HG03095 (cell line): ENCODE results near the gene SPTBN5.

Experiments used
- ATAC-seq: cut with Tn5 transposase; IDR thresholded peaks from one replicate; pipeline ENCODE4 v1.9.1; 2021; ENCODE audit warnings: moderate library complexity; ENCODE audit not compliant: unreplicated experiment

SPTBN5 gene

DNA sequence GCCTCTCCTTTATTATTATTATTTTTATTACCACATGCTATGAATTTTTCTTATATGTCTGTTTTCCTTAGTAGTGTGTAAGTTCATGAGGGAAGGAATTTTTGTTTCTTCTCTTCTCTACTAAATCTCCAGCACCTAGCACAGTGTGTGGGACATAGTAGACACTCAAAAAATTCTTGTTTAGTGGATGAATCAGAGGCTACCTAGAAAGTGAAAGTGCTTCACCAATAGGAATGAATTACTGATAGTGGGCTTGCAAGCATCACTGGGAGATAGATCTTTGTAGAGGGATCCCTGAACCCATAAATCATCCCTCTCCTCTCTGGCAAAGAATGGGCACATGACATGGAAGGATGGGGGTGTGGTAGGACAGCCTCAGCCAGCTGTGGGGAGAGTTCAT is 8.5 kb downstream of the SPTBN5 start:
- no peak for ATAC-seq

DNA sequence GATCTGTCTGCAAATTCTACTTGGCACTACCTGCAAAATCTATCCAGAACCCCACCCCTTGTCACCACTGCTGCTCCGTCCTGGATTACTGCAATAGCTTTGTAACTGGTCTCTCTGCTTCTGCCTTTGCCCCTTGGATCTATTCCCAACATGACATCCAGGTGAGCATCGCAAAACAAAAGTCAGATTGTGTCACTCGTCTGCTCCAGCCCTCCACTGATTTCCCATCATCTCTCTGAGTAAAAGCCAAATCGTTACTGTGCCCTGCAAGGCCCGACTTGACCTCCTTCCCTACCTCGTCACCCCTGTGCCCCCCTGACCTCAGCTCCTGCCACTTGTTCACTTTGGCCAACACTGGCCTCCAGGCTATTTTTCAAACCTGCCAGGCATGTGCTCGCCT is 9.4 kb downstream of the SPTBN5 start:
- ATAC-seq, result no peak

DNA sequence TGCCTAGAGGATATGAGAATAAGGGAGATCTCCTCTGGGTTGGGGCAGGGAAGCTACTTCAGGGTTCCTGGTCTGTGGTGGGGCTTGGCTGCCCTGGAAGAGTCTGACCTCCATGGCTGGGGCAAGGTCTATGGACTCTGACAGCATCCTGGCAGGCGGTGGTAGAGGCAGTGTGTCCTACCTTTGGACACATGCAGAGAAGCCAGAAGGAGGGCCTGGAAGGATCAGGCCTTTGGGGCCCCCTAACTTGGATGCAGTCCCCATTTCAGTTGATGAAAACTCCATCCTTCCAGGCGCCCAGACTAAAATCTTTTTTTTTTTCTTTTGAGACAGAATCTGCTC is 10.4 kb downstream of the SPTBN5 start:
- no peak for ATAC-seq

DNA sequence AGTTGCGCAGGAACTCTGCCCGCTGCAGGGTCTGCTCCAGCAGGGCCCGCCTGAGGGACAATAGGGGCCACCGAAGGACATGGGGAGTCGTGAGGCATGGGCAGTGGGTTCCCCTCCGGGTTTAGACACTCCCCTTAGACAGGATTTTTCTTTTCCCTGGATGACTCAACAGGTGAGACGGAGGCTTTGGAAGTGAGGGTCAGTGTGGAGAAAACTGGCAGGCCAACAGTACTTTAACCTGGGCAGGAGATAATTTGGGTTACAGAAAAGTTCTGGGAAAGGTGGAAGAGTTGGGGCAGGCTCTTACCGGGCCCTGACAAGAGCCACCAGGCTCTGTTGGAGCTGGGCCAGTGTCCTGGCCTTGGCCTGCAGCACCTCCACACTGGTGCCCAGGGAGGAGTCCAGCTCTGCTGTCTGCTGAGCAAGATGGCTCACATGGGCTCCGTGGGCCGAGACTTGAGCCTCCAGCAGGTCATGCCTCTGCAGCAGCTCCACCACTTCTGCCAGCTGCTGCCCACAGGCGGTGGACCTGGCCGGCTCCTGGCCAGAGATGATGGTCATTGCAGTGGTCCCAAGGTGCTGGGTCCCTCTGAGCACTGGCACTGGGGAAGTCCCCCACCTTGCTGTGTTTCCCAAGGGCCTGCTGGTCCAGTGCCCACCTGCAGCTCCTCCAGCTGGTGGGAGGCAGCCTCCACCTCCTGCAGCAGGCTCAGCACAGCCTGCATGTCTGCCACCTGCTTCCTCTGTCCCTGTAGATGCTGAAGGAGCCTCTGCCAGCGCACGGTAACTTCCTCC is 11.0 kb downstream of the SPTBN5 start:
- no peak for ATAC-seq

DNA sequence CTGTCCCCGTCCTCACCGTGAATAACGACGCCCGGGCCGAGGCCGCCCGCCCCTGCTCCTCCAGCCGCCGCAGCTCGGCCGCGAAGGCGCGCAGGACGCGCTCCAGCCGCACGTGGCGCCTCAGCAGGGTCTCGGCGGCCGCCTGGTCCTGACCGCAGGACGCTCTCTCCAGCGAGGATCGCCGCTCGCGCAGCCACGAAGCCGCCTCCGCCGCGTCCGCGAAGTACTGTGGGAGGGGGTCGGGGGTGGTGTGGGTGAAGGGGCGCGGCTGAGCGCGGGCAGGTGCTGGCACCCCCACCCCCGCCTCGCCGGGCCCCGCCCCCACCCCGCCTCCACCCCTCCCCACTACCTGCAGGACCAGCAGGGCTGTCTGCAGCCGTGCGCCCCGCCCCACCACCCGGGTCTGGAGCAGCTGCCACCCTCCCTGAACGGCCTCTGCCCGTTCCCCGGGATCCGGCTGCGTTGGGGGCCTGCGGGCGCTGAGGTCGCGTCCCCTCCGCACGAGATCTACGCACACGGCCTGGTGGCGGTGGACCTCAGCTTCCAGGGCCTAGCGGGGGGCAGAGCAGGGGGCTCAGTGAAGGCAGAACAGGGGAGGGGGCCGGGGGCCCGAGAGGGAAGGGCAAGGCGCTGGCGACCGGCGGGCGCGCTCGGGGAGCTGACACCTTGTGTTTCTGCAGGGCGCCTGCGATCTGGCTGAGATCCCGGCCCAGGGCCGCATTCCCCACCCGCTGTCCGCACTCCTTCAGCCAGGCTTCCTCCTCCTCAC is 11.7 kb downstream of the SPTBN5 start:
- ATAC-seq, result no peak

DNA sequence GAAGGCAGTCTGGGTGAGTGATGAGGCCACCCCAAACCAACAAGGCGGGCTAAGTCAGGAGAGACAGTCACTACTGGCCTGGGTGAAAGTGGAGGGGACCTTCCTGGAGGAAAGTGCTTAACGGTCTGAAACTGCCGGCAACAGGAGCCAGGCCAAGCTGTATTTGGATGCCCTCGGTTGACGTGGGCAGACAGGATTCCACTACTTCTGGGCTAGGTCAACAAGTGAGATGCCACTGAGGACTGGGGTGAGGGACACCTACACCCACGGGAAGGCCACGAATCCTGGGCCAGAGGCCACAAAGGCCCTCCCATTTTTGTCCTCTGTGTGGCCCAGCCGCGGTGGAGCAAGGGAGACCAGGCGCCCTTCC is 12.3 kb downstream of the SPTBN5 start:
- no peak for ATAC-seq

DNA sequence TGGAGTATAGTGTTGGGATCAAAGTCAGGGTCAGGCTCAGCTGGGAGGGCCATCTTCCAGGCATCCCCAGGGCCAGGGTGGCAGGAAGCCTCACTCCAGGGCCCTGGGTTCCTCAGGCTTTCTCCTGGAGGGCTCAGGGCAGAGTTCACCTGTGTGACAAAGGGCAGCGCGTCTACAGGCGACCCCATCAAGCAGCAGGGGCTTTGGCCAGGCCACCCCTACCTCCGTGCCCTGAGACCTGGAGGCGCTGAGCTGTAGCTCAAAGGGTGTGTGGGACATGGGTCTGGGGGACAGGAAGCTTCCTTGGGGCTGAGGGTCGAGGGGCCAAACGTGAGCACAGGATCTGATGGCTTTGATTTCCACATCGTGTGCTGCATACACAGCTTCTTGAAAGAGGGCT is 12.8 kb downstream of the SPTBN5 start:
- no peak for ATAC-seq

DNA sequence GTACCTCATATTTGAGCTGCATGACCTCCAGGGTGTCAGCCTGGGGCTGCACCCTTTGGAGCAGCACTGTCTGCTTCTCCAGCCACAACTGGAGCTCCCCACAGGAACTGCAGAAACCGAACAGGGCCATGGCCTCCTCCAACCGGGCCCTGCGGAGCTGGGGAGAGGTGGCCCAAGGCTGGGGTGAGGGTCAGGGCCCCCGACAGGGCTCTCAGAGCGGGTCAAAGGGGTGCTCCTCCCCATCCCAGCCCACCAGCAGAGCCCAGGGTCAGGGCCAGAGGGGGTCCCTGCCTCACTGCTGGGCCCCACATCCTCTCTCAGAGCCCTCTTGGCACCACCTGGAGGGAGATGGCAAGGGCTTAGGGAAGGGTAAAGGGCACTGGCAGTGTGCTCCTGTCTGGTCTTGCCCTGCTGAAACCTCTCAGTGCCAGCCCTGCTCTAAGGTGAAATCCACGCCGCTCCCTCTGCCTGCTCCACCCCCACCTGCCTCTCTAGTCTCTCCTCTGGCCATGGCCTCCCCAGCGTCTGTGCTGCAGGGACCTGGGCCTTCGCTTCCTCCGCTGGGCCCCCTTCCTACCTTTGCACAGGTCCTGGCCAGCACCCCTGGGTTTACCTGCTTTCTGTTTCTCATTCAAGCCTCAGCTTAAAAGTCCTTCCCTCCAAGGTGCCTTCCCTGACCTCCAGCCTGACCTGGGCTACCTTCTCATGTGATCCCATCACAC is 13.5 kb downstream of the SPTBN5 start:
- no peak for ATAC-seq

DNA sequence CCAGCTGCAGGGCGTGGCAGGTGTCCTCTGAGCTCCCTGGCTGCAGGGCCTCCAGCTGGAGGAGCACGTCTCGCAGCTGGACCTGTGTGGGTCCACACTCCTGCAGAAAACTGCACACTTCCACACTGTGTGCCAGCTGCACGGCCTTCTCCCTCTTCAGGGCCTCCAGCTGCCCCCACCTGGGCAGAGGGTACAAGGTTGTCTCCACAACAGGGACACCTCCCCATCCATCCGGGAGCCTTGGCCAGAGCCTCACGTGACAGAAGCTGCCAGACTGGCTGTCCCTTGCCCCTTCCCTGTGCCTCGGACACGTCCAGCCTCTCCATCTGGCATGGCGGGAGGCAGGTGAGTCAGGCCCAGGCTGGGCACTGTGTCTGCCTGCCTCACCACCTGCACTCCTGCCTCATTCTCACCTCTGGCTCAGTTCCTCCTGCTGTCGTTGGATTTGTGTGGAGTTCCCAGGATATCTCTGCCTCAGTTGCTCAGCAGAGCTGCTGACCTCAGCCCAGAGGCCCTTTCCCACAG is 14.5 kb downstream of the SPTBN5 start:
- no peak for ATAC-seq

DNA sequence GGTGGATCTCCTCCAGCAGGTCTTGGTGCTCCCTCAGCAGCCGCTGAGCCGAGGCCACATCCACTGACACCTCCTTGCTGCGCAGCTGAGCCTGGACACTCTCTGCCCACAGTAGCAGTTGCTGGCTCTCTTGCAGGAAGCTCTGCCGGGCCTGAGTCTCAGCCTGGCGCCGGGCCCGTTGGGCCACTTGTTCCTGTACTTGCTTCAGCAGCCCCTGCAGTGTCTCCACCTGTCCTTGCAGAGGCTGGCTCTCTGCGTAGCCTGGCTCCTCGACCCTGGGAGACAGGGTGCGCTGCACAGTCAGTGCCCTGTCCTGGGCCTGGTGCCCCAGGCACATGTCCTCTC is 15.5 kb downstream of the SPTBN5 start:
- ATAC-seq, result no peak

DNA sequence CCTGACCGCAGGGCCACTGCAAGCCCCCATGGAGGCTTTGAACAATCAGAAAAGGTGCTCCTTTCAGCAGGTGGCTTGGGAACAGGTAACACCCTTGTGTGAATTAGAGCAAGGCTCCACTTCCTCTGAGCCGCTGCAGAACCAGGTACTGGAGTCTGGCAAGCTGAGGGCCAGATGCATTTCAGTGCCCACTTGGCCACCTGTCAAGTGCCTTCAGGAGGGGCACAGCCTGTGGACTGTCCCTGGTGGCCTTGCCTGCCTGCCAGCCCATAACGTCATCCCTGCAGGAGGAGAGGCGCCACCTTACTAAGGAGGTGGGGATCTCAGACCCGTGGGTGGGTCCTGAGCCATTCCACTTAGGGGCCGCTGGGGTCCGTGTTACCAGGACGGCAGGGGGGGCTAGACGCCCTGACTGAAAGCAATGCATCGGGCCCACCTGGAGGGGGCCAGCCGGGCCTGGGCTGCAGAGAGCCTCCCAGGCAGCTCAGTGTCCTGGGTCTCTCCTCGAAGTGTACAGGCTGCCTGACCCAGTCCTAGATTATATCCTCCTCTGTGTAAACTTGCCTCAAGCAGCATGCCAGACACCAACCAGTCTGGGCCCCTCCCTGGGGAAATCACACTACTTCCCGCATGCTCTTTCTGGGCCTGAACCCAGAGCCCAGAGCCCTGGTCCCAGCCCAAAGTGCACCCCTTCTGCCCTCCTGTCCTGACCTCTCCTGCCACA is 16.1 kb downstream of the SPTBN5 start:
- no peak for ATAC-seq

DNA sequence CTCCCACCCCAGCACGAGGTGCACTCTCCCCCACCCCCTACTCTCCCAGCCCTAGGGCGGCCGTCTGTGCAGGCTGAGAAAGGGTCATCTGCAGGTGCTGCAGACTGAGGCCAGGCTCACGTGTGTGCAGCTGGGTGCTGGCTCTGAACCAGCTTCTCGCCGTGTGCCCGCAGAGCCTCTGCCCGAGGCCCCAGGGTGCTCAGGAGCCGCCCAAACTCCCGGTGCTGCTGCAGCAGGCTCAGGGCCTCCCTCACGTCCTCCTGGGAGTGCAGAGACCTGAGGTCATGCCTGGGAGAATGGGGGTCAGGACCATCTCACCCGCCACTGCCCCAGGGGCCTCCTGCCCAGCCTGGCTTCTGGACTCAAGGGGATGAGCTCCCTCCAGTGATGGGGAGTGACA is 17.2 kb downstream of the SPTBN5 start:
- no peak for ATAC-seq

DNA sequence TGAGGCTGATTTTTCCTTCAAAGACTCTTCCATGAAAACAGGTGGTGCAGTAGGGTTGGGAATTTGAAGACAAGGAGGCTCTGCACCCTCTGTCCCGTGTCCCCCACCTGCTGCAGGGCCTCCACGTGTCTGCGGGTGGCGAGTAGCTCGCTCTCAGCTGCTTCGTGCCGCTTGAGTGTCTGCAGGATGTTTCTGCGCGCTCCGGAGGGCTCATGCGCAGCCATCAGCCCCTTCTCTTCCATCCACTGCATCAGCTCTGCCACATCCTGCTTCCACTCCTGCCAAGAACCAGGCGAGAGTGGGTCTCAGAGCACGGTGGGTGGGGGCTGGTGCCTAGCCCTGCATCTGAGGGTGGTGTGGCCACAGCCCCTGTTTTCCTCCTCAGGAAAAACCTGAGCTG is 17.8 kb downstream of the SPTBN5 start:
- no peak for ATAC-seq

DNA sequence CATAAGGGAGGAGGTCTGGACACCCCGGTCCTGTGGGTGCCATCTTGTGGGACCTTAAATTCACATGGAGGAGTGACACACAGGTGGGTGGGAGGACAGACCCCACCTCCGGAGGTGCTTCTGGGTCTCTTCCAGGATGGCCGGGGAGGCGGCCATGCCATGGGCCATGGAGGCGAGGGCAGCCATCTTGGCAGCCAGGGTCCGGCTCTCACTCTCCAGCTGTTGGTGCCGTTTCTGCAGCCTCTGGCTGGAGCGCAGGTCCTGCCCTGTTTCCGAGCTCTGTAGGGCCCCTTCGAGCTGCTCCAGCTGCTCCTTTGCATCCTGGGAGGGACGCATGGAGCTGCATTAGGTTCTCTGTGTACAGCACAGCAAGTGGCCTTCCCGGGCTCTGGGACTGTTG is 19.1 kb downstream of the SPTBN5 start:
- no peak for ATAC-seq

DNA sequence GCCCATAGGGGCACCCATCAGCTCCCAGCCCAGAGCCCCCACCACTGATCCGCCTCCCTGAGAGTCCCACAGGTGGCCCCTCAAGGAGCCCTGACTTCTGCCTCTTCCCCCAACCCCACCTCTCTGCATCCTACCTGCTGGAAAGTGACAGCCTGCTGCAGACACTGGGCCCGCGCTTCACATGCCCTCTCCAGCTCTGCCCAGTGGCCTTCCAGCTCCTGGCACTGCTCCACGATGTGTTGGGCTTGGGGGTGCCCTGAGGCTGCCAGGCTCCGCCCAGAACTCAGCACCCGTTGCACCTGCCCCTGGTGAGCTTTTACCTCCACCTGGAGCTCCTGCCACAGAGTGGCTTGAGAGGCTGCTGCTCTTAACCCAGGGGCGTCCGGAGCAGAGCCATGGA is 20.1 kb downstream of the SPTBN5 start:
- no peak for ATAC-seq

DNA sequence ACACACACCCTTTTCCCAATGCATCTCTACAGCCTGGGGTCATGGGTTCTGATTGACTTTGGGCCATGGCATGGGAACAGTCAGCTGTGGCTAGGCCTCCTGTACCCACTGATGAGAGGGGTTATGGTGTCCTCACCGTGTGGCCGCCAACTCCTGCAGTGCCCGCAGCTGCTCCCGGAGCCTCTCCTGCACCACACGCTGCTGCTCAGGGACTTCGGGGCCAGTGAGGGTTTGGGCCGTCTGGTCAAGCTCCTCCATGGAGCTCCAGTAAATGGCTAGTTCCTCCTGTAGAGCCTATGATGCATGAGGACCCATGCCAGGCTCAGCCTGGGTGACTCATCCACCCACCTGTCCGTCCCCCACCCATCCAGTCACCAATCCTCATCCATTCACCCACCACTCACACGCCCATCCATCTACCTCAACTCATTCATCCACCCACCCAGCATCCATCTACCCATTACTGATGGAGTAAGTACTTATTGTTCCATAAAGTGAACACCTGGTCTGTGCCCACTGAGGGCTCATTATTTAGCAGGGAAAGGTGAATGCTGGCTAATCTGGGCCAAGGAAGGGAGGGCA is 21.6 kb downstream of the SPTBN5 start:
- no peak for ATAC-seq

DNA sequence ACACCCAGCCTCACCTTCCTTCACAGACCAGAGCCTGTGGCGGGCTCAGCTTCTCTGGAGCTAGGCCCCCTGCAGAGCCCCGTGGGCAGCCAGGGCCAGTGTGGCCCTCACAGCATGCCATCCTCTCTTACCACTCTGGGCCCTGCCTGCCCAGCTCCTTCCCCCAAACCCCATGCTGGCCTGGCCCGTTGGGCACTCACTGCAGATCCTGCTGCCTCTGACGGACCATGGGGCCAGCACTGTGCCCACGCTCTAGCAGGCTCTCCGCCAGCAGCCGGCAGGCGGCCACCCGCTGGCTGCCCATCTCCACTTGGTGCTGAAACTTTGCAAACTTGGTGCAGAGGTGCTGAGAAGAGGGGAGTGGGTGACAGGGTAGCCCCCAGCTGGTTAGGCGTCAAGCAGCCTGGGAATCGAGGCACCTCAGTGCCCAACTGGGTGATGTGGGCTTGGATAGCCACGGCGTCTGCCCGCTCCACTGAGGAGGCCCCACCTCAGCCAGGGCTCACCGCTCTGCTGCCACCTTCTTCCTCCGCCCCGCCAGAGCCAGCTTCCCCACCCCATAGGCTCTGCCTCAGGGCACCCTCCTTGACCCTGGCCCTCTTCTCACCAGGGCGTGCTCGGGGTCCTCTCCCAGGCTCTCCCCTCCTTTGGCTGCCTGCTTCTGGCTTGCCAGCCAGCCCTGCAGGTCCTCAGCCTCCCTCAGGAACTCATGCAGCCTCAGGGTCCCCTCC is 22.5 kb downstream of the SPTBN5 start:
- ATAC-seq, result no peak

DNA sequence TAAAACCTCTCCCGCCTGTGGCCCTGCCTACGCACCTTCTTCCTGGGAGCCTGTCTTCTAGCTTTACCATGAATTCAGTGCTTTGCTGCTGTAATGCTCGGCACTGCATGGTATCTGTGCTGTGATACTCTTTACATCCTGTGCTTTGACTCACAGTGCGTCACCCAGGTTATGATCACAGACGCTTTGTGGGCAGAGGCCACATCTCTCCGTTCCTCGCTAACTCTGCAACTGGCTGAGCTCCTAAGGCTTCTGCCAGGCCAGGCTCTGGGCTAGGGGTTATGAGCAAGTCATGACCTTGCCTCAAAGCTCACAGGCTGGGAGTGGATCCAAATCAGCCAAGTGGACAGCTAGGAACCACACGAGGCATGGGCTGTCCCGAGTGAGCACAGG is 23.2 kb downstream of the SPTBN5 start:
- no peak for ATAC-seq

DNA sequence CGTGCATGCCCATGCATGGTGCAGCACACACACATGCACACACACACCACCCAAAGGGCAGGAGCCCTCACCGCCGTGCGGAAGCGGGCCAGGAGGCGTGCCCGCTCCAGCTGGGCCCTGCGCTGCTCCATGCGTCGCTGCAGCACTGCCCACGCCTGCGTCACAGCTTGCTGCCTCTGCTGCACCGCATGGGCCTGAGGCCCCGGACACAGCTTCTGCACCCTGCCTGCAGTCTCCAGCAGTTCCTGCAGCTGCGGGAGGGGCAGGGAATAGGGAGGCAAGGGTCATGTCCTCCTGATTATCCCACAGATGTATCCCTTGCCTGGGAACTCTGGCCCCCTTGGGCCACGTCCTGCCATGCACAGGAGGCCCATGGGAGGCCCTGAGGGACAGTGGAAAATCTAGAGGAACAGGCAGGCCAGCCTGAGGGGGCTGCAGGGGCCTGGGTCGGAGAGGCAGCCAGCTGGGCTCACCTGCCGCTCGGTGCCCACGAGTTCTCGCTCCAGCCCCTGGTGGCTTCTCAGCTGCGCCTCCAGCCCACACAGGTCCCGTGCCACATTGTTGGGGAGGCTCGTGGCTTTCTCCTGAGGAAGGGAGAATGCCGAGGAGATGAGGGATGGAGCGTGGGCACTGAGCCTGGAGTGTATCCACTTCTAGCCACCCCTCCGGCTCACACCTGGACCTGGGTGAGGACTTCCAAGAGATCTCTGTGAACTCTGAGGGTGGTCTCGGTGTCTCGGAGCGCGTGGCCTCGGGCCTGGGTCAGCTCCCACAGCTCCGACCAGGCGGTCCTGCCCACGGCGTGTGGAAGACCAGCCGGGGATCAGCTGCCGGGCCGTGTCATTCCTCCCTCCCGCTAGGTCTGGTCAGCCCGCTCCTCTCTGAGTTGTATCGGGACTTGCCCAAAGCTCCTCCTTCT is 23.8 kb downstream of the SPTBN5 start:
- ATAC-seq, result no peak
